HepG2 (cell line): ENCODE data around the gene PPP1R8. TPM values are rescaled to one million over a fixed set of nuclear protein-coding genes. Genes with fewer than 3 reads are reported as not detected.

ENCODE experiments used
- ATRX ChIP-seq: sonication (generic); formaldehyde crosslinking; IDR thresholded peaks from 2 replicates; pipeline ENCODE4 v1.4.0; 2020; ENCODE audit warnings: missing genetic modification reagents, borderline replicate concordance
- CREBL2 ChIP-seq: sonication (generic); formaldehyde crosslinking; IDR thresholded peaks from 2 replicates; pipeline ENCODE4 v1.8.1; 2023; ENCODE audit warnings: missing genetic modification reagents, mild to moderate bottlenecking, borderline replicate concordance
- FOXP1 ChIP-seq, 2 experiments: fragments of 450-650 bp in 1 of 2; IDR thresholded peaks; 2 replicates each; pipeline ENCODE4 v1.6.1; 2017 to 2018; ENCODE audit warnings: antibody characterized with exemption in 1 of 2
- KIAA2018 ChIP-seq: sonication (generic); formaldehyde crosslinking; IDR thresholded peaks from 2 replicates; pipeline ENCODE4 v1.5.0; 2020; ENCODE audit warnings: mild to moderate bottlenecking, missing genetic modification reagents, borderline replicate concordance
- NR0B2 ChIP-seq: sonication (generic); formaldehyde crosslinking; IDR thresholded peaks from 2 replicates; pipeline ENCODE4 v1.4.0; 2020; ENCODE audit warnings: mild to moderate bottlenecking, missing genetic modification reagents
- NR2F2 ChIP-seq: IDR thresholded peaks from 2 replicates; pipeline ENCODE4 v1.6.1; 2012; ENCODE audit warnings: low read depth, inconsistent platforms, borderline replicate concordance
- PHF20 ChIP-seq: sonication (generic); formaldehyde crosslinking; IDR thresholded peaks from 2 replicates; pipeline ENCODE4 v1.5.0; 2020; ENCODE audit warnings: mild to moderate bottlenecking, missing genetic modification reagents
- POGK ChIP-seq: sonication (generic); formaldehyde crosslinking; conservative IDR thresholded peaks from 2 replicates; pipeline ENCODE4 v1.8.0; 2022; ENCODE audit warnings: mild to moderate bottlenecking, moderate library complexity, missing genetic modification reagents
- RARG ChIP-seq: sonication (generic); formaldehyde crosslinking; IDR thresholded peaks from 2 replicates; pipeline ENCODE4 v1.4.0; 2020; ENCODE audit warnings: low read depth, mild to moderate bottlenecking, missing genetic modification reagents
- SKIL ChIP-seq: sonication (generic); formaldehyde crosslinking; IDR thresholded peaks from 2 replicates; pipeline ENCODE4 v1.8.0; 2022; ENCODE audit warnings: missing genetic modification reagents, mild to moderate bottlenecking, moderate library complexity, borderline replicate concordance
- WIZ ChIP-seq: sonication (generic); formaldehyde crosslinking; IDR thresholded peaks from 2 replicates; pipeline ENCODE4 v1.5.1; 2020; ENCODE audit warnings: mild to moderate bottlenecking, missing genetic modification reagents
- ZBTB26 ChIP-seq: IDR thresholded peaks from 2 replicates; pipeline ENCODE4 v1.6.1; 2016; ENCODE audit warnings: missing compliant biosample characterization, missing genetic modification reagents, borderline replicate concordance
- ZNF850 ChIP-seq: sonication (generic); formaldehyde crosslinking; conservative IDR thresholded peaks from 2 replicates; pipeline ENCODE4 v1.9.0; 2021; ENCODE audit warnings: mild to moderate bottlenecking, missing genetic modification reagents
- polyA plus RNA-seq, 8 experiments: library from polyadenylated mRNA; depleted of rRNA in 3 of 8; stranded (reverse) in 7 of 8; unstranded in 1 of 8; fragments of >200 nt; fragmentation: Illumina TruSeq in 4 of 8; extraction: Trizol in 4 of 8; gene quantifications; 2 replicates each; pipeline versions ENCODE4 v1.2.1 to v1.2.3, GENCODE V29; 2011 to 2016; ENCODE audit warnings: low read depth in 4 of 8, missing spikeins in 1 of 8, mixed read lengths in 1 of 8; ENCODE audit not compliant: insufficient read depth in 1 of 8
- total RNA-seq, 5 experiments: library from RNA; depleted of rRNA; stranded (reverse); fragments of >200 nt; fragmentation: Illumina TruSeq; extraction: Trizol; gene quantifications; 2 replicates each; pipeline ENCODE4 v1.2.3, GENCODE V29; 2016; ENCODE audit warnings: low read depth in 1 of 5

Gene PPP1R8
- total and polyA plus RNA-seq, 2 of the 13 experiments (the other 11 are each of a cell fraction or from before 2014, with no cell fraction given) = 38.3 to 62.2 TPM

GRCh38 chr1:27858072-27858948 is 27.7 kb downstream of the PPP1R8 start (continued):
- no peak for TF ChIP-seq KIAA2018 (CRISPR knock-in tag)
- TF ChIP-seq ZBTB26 (CRISPR knock-in tag) = no peak
- TF ChIP-seq CREBL2 = no peak
- TF ChIP-seq POGK (CRISPR knock-in tag) = 0 out of 2 replicates have a peak, but pooled peaks have one; percentile 20
- no peak for TF ChIP-seq FOXP1 (IDR thresholded peaks at IDR 0.05)
- no peak for TF ChIP-seq FOXP1 (CRISPR knock-in tag; IDR thresholded peaks at IDR 0.05)
- no peak for TF ChIP-seq ATRX (CRISPR knock-in tag)
- TF ChIP-seq NR0B2 (CRISPR knock-in tag) = no peak
- TF ChIP-seq ZNF850 (CRISPR knock-in tag) = no peak
- no peak for TF ChIP-seq PHF20 (CRISPR knock-in tag)
- TF ChIP-seq NR2F2 = no peak; the same call in 1 of the 2 replicates
- TF ChIP-seq RARG = no peak
- TF ChIP-seq WIZ (CRISPR knock-in tag) = no peak
- TF ChIP-seq SKIL (CRISPR knock-in tag) = no peak
